ENCODE measurements around the gene MAST2.

MAST2 gene

DNA sequence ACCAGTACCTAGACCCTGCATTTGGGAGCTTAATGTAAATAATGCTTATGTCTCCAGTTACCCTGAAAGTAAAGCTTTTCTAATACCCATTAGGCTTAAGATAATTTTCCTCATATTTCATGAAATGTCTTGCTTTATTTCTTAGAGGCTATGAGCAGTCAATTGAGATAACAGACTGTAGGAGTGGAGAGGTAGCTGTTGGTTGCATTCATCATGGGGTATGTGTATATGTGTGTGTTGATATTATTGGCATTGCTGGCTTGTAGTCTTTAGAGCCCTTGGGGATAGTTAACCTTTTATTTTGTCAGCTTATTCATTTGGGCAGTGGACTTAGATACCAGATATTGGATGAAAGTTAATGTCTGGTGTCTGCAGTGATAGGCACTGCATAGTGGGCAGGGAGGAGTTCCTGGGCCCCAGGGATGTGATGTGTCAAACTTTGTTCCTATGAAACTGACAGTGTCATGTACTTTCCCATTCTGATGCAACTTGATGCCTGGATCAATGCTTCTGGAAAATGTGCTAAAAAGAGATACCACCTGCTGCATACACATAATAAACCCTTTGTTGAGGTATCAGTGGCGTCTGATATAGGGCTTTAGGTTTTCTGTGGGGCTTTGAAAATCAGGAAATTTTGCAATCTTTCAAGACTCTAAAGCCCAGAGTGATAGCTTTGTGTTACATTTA, 83.9 kb downstream of the MAST2 start:
- Histone ChIP-seq H3K14ac (ENCODE audit: low read length) (no peak overlapping the region), H3K9ac (ENCODE audit: low read depth, low read length, poor library complexity) (no peak overlapping the region), H2BK120ac (ENCODE audit: low read depth, low read length) (no peak overlapping the region), H3K27ac (replicated peaks; ENCODE audit: low read length) (no peak overlapping the region), H2AFZ (ENCODE audit: low read length) (no peak overlapping the region), H3K4ac (ENCODE audit: low read length) (no peak overlapping the region), H3K36me3 (replicated peaks in 1 of 2; ENCODE audit: control insufficient read depth in 2 of 2, insufficient read depth in 2 of 2, low read length in 2 of 2) (peaks cover 1 to 4% of the 10 kb centered on the region in 2 donors), H2AK5ac (ENCODE audit: low read depth, low read length) (no peak overlapping the region), H3K18ac (ENCODE audit: low read length) (no peak overlapping the region), H2BK5ac (ENCODE audit: low read length) (no peak overlapping the region), H2BK12ac (ENCODE audit: low read length) (no peak overlapping the region), H3K23ac (ENCODE audit: low read depth, low read length, poor library complexity) (no peak overlapping the region), H3K27me3 (ENCODE audit: control insufficient read depth in 3 of 3, insufficient read depth in 3 of 3, low read depth in 1 of 3, low read length in 3 of 3) (no peaks in the 10 kb centered on the region), H3K79me1 (ENCODE audit: low read depth, low read length) (no peaks in the 10 kb centered on the region), H2BK15ac (ENCODE audit: low read length) (no peak overlapping the region), H3K4me2 (ENCODE audit: insufficient read depth, low read length, poor library complexity, severe bottlenecking) (no peak overlapping the region), H3K4me3 (ENCODE audit: low read length in 2 of 2) (no peak overlapping the region), H4K8ac (ENCODE audit: low read depth, low read length) (no peak overlapping the region), H3K9me3 (replicated peaks in 1 of 2; ENCODE audit: control insufficient read depth in 2 of 2, insufficient read depth in 1 of 2, low read depth in 1 of 2, low read length in 2 of 2) (no peaks in the 10 kb centered on the region), H3K4me1 (ENCODE audit: control insufficient read depth in 2 of 2, insufficient read depth in 1 of 2, low read depth in 1 of 2, low read length in 2 of 2) (peaks cover 0 to 2% of the 10 kb centered on the region in 2 donors), H4K91ac (ENCODE audit: low read depth, low read length, poor library complexity) (no peak overlapping the region)
- DNase-seq (ENCODE audit: low spot score) = no peak
- WGBS, 2 donors (ENCODE audit: extremely low coverage in 2 of 2, insufficient read length in 2 of 2, insufficient replicate concordance in 1 of 2) = no CpG with 5 or more reads among the region's 1 CpG

DNA sequence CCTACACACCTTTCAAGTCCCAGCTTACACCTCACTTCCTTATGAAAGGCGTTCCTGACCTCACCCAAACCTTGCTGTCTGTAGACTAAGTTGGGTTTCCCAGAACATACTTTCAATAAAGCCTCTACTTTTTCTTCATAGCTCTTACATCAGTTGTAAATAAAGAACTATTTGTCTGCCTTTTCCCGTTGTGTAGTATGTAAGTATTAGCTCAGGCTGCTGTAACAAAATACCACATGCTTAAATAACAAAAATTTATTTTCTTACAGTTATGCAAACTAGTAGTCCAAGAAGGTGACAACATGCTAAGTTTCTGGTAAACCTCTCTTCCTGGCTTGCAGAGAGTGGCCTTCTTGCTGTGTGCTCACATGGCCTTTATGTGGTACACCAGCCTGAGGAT, 86.7 kb downstream of the MAST2 start:
- no peak for DNase-seq (ENCODE audit: low spot score)
- Histone ChIP-seq H2BK15ac (ENCODE audit: low read length) (no peak overlapping the region), H3K79me1 (ENCODE audit: low read depth, low read length) (no peaks in the 10 kb centered on the region), H4K91ac (ENCODE audit: low read depth, low read length, poor library complexity) (no peak overlapping the region), H4K8ac (ENCODE audit: low read depth, low read length) (no peak overlapping the region), H3K23ac (ENCODE audit: low read depth, low read length, poor library complexity) (no peak overlapping the region), H3K36me3 (replicated peaks in 1 of 2; ENCODE audit: control insufficient read depth in 2 of 2, insufficient read depth in 2 of 2, low read length in 2 of 2) (no peaks in the 10 kb centered on the region), H3K14ac (ENCODE audit: low read length) (no peak overlapping the region), H3K4me2 (ENCODE audit: insufficient read depth, low read length, poor library complexity, severe bottlenecking) (no peak overlapping the region), H2AFZ (ENCODE audit: low read length) (no peak overlapping the region), H3K4me1 (ENCODE audit: control insufficient read depth in 2 of 2, insufficient read depth in 1 of 2, low read depth in 1 of 2, low read length in 2 of 2) (peaks cover 0 to 2% of the 10 kb centered on the region in 2 donors), H3K27me3 (ENCODE audit: control insufficient read depth in 3 of 3, insufficient read depth in 3 of 3, low read depth in 1 of 3, low read length in 3 of 3) (no peaks in the 10 kb centered on the region), H2BK120ac (ENCODE audit: low read depth, low read length) (no peak overlapping the region), H3K4ac (ENCODE audit: low read length) (no peak overlapping the region), H3K27ac (replicated peaks; ENCODE audit: low read length) (no peak overlapping the region), H3K9ac (ENCODE audit: low read depth, low read length, poor library complexity) (no peak overlapping the region), H3K18ac (ENCODE audit: low read length) (no peak overlapping the region), H2BK12ac (ENCODE audit: low read length) (no peak overlapping the region), H3K4me3 (ENCODE audit: low read length in 2 of 2) (no peak overlapping the region), H2AK5ac (ENCODE audit: low read depth, low read length) (no peak overlapping the region), H3K9me3 (replicated peaks in 1 of 2; ENCODE audit: control insufficient read depth in 2 of 2, insufficient read depth in 1 of 2, low read depth in 1 of 2, low read length in 2 of 2) (no peaks in the 10 kb centered on the region), H2BK5ac (ENCODE audit: low read length) (no peak overlapping the region)
- WGBS, 2 donors (ENCODE audit: extremely low coverage in 2 of 2, insufficient read length in 2 of 2, insufficient replicate concordance in 1 of 2) = no CpG with 5 or more reads among the region's 2 CpGs

DNA sequence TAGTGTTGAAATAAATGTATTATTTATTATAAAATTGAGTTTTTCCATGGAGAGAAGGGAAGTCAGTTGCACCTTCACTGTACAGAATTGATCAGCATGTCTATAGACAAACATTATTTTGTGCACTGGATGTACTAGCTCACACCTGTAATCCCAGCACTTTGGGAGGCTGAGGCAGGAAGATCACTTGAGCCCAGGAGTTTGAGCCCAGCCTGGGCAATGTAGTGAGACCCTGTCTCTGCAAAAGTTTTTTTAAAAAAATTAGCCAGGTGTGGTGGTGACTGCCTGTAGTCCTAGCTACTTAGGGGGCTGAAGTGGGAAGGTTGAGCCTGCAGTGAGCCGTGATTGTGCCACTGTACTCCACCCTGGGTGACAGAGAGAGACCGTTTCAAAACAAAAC, 87.7 kb downstream of the MAST2 start:
- Histone ChIP-seq H3K4me2 (ENCODE audit: insufficient read depth, low read length, poor library complexity, severe bottlenecking) (no peak overlapping the region), H3K4ac (ENCODE audit: low read length) (no peak overlapping the region), H2AFZ (ENCODE audit: low read length) (no peak overlapping the region), H3K27me3 (ENCODE audit: control insufficient read depth in 3 of 3, insufficient read depth in 3 of 3, low read depth in 1 of 3, low read length in 3 of 3) (no peaks in the 10 kb centered on the region), H2BK5ac (ENCODE audit: low read length) (no peak overlapping the region), H3K23ac (ENCODE audit: low read depth, low read length, poor library complexity) (no peak overlapping the region), H3K27ac (replicated peaks; ENCODE audit: low read length) (no peak overlapping the region), H3K4me1 (ENCODE audit: control insufficient read depth in 2 of 2, insufficient read depth in 1 of 2, low read depth in 1 of 2, low read length in 2 of 2) (peaks cover 0 to 2% of the 10 kb centered on the region in 2 donors), H2BK120ac (ENCODE audit: low read depth, low read length) (no peak overlapping the region), H2BK12ac (ENCODE audit: low read length) (no peak overlapping the region), H3K79me1 (ENCODE audit: low read depth, low read length) (no peaks in the 10 kb centered on the region), H3K4me3 (ENCODE audit: low read length in 2 of 2) (no peak overlapping the region), H3K9me3 (replicated peaks in 1 of 2; ENCODE audit: control insufficient read depth in 2 of 2, insufficient read depth in 1 of 2, low read depth in 1 of 2, low read length in 2 of 2) (no peaks in the 10 kb centered on the region), H3K9ac (ENCODE audit: low read depth, low read length, poor library complexity) (no peak overlapping the region), H4K91ac (ENCODE audit: low read depth, low read length, poor library complexity) (no peak overlapping the region), H3K18ac (ENCODE audit: low read length) (no peak overlapping the region), H3K36me3 (replicated peaks in 1 of 2; ENCODE audit: control insufficient read depth in 2 of 2, insufficient read depth in 2 of 2, low read length in 2 of 2) (no peaks in the 10 kb centered on the region), H2BK15ac (ENCODE audit: low read length) (no peak overlapping the region), H2AK5ac (ENCODE audit: low read depth, low read length) (no peak overlapping the region), H3K14ac (ENCODE audit: low read length) (no peak overlapping the region), H4K8ac (ENCODE audit: low read depth, low read length) (no peak overlapping the region)
- DNase-seq (ENCODE audit: low spot score) = no peak
- WGBS, 2 donors (ENCODE audit: extremely low coverage in 2 of 2, insufficient read length in 2 of 2, insufficient replicate concordance in 1 of 2) = no CpG with 5 or more reads among the region's 2 CpGs

DNA sequence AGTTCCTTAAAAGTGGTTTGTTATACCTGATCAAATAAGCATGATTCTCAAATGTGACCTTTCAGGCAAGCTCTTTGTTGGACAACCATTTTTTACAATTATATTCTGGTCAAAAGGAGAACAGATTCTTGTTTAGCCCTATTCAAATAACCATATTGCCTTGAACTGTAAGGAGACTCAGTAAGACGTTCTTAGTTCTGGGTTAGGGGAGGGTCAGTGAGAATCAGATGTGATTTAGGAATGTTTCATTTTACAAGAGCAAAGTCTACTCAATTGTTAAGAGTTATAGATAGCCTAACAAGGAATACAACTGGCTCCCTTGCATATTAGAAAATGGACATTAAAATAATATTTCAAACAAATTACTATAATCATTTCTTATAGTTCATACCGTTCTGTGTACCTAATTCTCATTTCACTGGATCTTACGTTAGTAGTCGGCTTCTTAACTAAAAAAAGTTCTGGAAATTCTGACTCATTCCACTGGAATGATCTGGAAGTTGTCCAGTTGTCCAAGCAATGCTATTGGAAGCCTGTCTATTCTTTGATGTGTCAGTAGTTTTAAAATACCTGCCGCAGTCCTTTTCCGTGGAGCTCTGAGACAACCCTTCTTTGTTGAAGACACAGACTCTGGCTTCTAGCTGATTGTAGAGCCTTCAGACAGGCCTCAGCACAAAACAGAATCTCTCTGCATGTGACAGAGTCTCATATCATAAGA, 88.8 kb downstream of the MAST2 start:
- Histone ChIP-seq H3K4me3 (ENCODE audit: low read length in 2 of 2) (no peak overlapping the region), H3K27ac (replicated peaks; ENCODE audit: low read length) (no peak overlapping the region), H3K18ac (ENCODE audit: low read length) (no peak overlapping the region), H2BK5ac (ENCODE audit: low read length) (no peak overlapping the region), H3K27me3 (ENCODE audit: control insufficient read depth in 3 of 3, insufficient read depth in 3 of 3, low read depth in 1 of 3, low read length in 3 of 3) (no peaks in the 10 kb centered on the region), H3K23ac (ENCODE audit: low read depth, low read length, poor library complexity) (no peak overlapping the region), H3K36me3 (replicated peaks in 1 of 2; ENCODE audit: control insufficient read depth in 2 of 2, insufficient read depth in 2 of 2, low read length in 2 of 2) (no peaks in the 10 kb centered on the region), H3K14ac (ENCODE audit: low read length) (no peak overlapping the region), H2AK5ac (ENCODE audit: low read depth, low read length) (no peak overlapping the region), H2BK15ac (ENCODE audit: low read length) (no peak overlapping the region), H4K8ac (ENCODE audit: low read depth, low read length) (no peak overlapping the region), H2BK12ac (ENCODE audit: low read length) (no peak overlapping the region), H3K4me2 (ENCODE audit: insufficient read depth, low read length, poor library complexity, severe bottlenecking) (no peak overlapping the region), H3K9me3 (replicated peaks in 1 of 2; ENCODE audit: control insufficient read depth in 2 of 2, insufficient read depth in 1 of 2, low read depth in 1 of 2, low read length in 2 of 2) (no peaks in the 10 kb centered on the region), H3K79me1 (ENCODE audit: low read depth, low read length) (no peaks in the 10 kb centered on the region), H4K91ac (ENCODE audit: low read depth, low read length, poor library complexity) (no peak overlapping the region), H3K4me1 (ENCODE audit: control insufficient read depth in 2 of 2, insufficient read depth in 1 of 2, low read depth in 1 of 2, low read length in 2 of 2) (peaks cover 0 to 2% of the 10 kb centered on the region in 2 donors), H3K4ac (ENCODE audit: low read length) (no peak overlapping the region), H2AFZ (ENCODE audit: low read length) (no peak overlapping the region), H3K9ac (ENCODE audit: low read depth, low read length, poor library complexity) (no peak overlapping the region), H2BK120ac (ENCODE audit: low read depth, low read length) (no peak overlapping the region)
- no CpG with 5 or more reads among the region's 6 CpGs for WGBS, 2 donors (ENCODE audit: extremely low coverage in 2 of 2, insufficient read length in 2 of 2, insufficient replicate concordance in 1 of 2)
- no peak for DNase-seq (ENCODE audit: low spot score)
